Endothelial cell of umbilical vein (primary cell): ENCODE data around the gene HNRNPA2B1. TPM values are rescaled to one million over a fixed set of nuclear protein-coding genes. Genes with fewer than 3 reads are reported as not detected.

ENCODE experiments used
- BruUV-seq: library from RNA; stranded (reverse); fragments of 400-500 nt; replicated peaks from 2 replicates; lab custom pipeline; 2021; lab: Mats Ljungman, UMichigan
- CTCF ChIA-PET: fragments of 300-600, 350-600 bp; sonication (Branson Sonifier 250); formaldehyde crosslinking; loops from one replicate; lab custom pipeline; 2021; ENCODE audit warnings: antibody characterized with exemption, inconsistent platforms; lab: Charles Lee
- POLR2A ChIA-PET: fragments of 300-600, 350-600 bp; sonication (Branson Sonifier 250); formaldehyde crosslinking; loops from one replicate; lab custom pipeline; 2021; ENCODE audit warnings: antibody characterized with exemption, inconsistent platforms; lab: Charles Lee
- DNase-seq: peaks from one replicate; pipeline ENCODE4 v3.0.0-alpha.2; 2011; ENCODE audit warnings: low read depth, low spot score
- FAIRE-seq: peaks from 2 replicates; lab custom pipeline; 2011; peaks lifted over from hg19 to GRCh38; lab: Jason Lieb, UNC
- H2AFZ ChIP-seq: 2 replicates; pipeline ENCODE4 v1.6.0; 2012; ENCODE audit warnings: low read depth, low read length, control low read depth, inconsistent platforms
- H3K27ac ChIP-seq: 2 replicates; pipeline ENCODE4 v1.5.1; 2011; ENCODE audit warnings: low read depth, mild to moderate bottlenecking, control low read depth, low read length, moderate library complexity; ENCODE audit not compliant: insufficient read depth
- H3K27me3 ChIP-seq, 2 experiments: 2 replicates each; pipeline versions ENCODE4 v1.6.0 to v1.6.1; 2011; ENCODE audit warnings: low read length in 2 of 2, mixed read lengths in 1 of 2; ENCODE audit not compliant: control insufficient read depth in 2 of 2, insufficient read depth in 2 of 2
- H3K36me3 ChIP-seq, 2 experiments: 2 replicates in 1 of 2; 3 replicates in 1 of 2; pipeline ENCODE4 v1.5.1; 2011; ENCODE audit warnings: low read length in 2 of 2, mild to moderate bottlenecking in 1 of 2, moderate library complexity in 1 of 2; ENCODE audit not compliant: control insufficient read depth in 2 of 2, insufficient read depth in 2 of 2; ENCODE audit errors: extremely low read depth in 1 of 2
- H3K4me1 ChIP-seq: 3 replicates; pipeline ENCODE4 v1.5.1; 2011; ENCODE audit warnings: mild to moderate bottlenecking, low read length; ENCODE audit not compliant: control insufficient read depth, insufficient read depth; ENCODE audit errors: extremely low read depth
- H3K4me2 ChIP-seq: 2 replicates; pipeline ENCODE4 v1.6.1; 2011; ENCODE audit warnings: low read length, control low read depth, mixed read lengths; ENCODE audit not compliant: insufficient read depth
- H3K4me3 ChIP-seq, 3 experiments: fragments of 200-600 bp in 1 of 3; sonication (generic), shearing (Covaris generic) in 1 of 3; replicated peaks in 1 of 3; 2 replicates each; pipeline ENCODE4 v1.5.1; 2011 to 2016; ENCODE audit warnings: control low read depth in 3 of 3, low read length in 3 of 3, mild to moderate bottlenecking in 2 of 3, inconsistent platforms in 1 of 3, low read depth in 1 of 3, moderate library complexity in 1 of 3; ENCODE audit not compliant: insufficient read depth in 1 of 3
- H3K79me2 ChIP-seq: 2 replicates; pipeline ENCODE4 v1.6.0; 2012; ENCODE audit warnings: low read length, inconsistent platforms; ENCODE audit not compliant: control insufficient read depth, insufficient read depth
- H3K9ac ChIP-seq: replicated peaks from 2 replicates; pipeline ENCODE3; 2011; ENCODE audit warnings: low read length, control low read depth; ENCODE audit not compliant: insufficient read depth; ENCODE audit errors: extremely low read depth
- H3K9me1 ChIP-seq: replicated peaks from 3 replicates; pipeline ENCODE4 v1.6.0; 2011; ENCODE audit warnings: mild to moderate bottlenecking, low read length; ENCODE audit not compliant: control insufficient read depth, insufficient read depth; ENCODE audit errors: extremely low read depth
- H3K9me3 ChIP-seq: replicated peaks from 2 replicates; pipeline ENCODE4 v1.5.1; 2012; ENCODE audit warnings: low read length, inconsistent platforms; ENCODE audit not compliant: control insufficient read depth, insufficient read depth
- H4K20me1 ChIP-seq: replicated peaks from 2 replicates; pipeline ENCODE3; 2011; ENCODE audit warnings: mild to moderate bottlenecking, low read length; ENCODE audit not compliant: control insufficient read depth, insufficient read depth; ENCODE audit errors: extremely low read depth
- EZH2 ChIP-seq: IDR thresholded peaks from 2 replicates; pipeline ENCODE4 v1.6.1; 2012; ENCODE audit warnings: borderline replicate concordance, low read depth, mild to moderate bottlenecking, moderate library complexity, low read length, inconsistent platforms; ENCODE audit not compliant: severe bottlenecking
- FOS ChIP-seq: IDR thresholded peaks from 2 replicates; pipeline ENCODE4 v1.6.1; 2011; ENCODE audit warnings: mild to moderate bottlenecking, low read length, moderate library complexity, borderline replicate concordance; ENCODE audit not compliant: insufficient read depth
- GATA2 ChIP-seq: IDR thresholded peaks from 2 replicates; pipeline ENCODE4 v1.7.0; 2011; ENCODE audit warnings: low read depth, mild to moderate bottlenecking, moderate library complexity, mixed read lengths, low read length; ENCODE audit not compliant: insufficient read length, insufficient read depth
- JUN ChIP-seq: IDR thresholded peaks from 2 replicates; pipeline ENCODE4 v1.6.1; 2011; ENCODE audit warnings: borderline replicate concordance, low read depth; ENCODE audit not compliant: insufficient read length, insufficient read depth
- MYC ChIP-seq: IDR thresholded peaks from one replicate; pipeline ENCODE4 v1.6.1; 2011; ENCODE audit warnings: mild to moderate bottlenecking, low read depth, low read length
- POLR2A ChIP-seq: IDR thresholded peaks from 2 replicates; pipeline ENCODE4 v1.6.1; 2012; ENCODE audit warnings: low read depth, mild to moderate bottlenecking, control low read depth, low read length
- POLR2AphosphoS5 ChIP-seq: IDR thresholded peaks from 2 replicates; pipeline ENCODE4 v1.6.1; 2012; ENCODE audit warnings: low read depth, mild to moderate bottlenecking, control low read depth, low read length, moderate library complexity; ENCODE audit not compliant: insufficient read depth
- dilution Hi-C: fragments of 300-500 bp; cut with MboI; formaldehyde crosslinking; loops from one replicate; pipeline ENCODE4 v1.15.0; 2019; ENCODE audit warnings: low sequenced_read_pairs; ENCODE audit not compliant: extremely low pct_ligation_motif_present
- intact Hi-C: fragments of 100-400 bp; cut with micrococcal nuclease; formaldehyde crosslinking; loops from one replicate; pipeline ENCODE4 v1.10.0; 2022
- polyA plus RNA-seq, 4 experiments: library from polyadenylated mRNA; depleted of rRNA in 3 of 4; stranded (reverse) in 3 of 4; unstranded in 1 of 4; fragments of >200 nt; gene quantifications; 2 replicates each; pipeline versions ENCODE4 v1.2.1 to v1.2.3, GENCODE V29; 2011 to 2012; ENCODE audit warnings: missing spikeins in 1 of 4
- total RNA-seq: library from RNA; stranded (reverse); gene quantifications from 2 replicates; pipeline ENCODE4 v1.2.3, GENCODE V29; 2021
- TF ChIP-seq, protein P1 (sequence below): IDR thresholded peaks from 2 replicates; pipeline ENCODE4 v1.6.1; 2011; ENCODE audit not compliant: insufficient read depth, insufficient read length
- TF ChIP-seq, protein P2 (sequence below), 2 donors: IDR thresholded peaks; 1 replicate in 1 of 2; 2 replicates in 1 of 2; pipeline ENCODE4 v1.5.1; 2011; ENCODE audit warnings: low read length in 2 of 2, mild to moderate bottlenecking in 2 of 2, moderate library complexity in 2 of 2, control low read depth in 1 of 2, inconsistent platforms in 1 of 2, low read depth in 1 of 2; ENCODE audit not compliant: insufficient read depth in 1 of 2; ENCODE audit errors: extremely low read depth in 1 of 2

Gene HNRNPA2B1
- total and polyA plus RNA-seq, 2 donors (not counting 3 experiments of a cell fraction or from before 2014, with no cell fraction given), result 198 to 703 TPM

DNA sequence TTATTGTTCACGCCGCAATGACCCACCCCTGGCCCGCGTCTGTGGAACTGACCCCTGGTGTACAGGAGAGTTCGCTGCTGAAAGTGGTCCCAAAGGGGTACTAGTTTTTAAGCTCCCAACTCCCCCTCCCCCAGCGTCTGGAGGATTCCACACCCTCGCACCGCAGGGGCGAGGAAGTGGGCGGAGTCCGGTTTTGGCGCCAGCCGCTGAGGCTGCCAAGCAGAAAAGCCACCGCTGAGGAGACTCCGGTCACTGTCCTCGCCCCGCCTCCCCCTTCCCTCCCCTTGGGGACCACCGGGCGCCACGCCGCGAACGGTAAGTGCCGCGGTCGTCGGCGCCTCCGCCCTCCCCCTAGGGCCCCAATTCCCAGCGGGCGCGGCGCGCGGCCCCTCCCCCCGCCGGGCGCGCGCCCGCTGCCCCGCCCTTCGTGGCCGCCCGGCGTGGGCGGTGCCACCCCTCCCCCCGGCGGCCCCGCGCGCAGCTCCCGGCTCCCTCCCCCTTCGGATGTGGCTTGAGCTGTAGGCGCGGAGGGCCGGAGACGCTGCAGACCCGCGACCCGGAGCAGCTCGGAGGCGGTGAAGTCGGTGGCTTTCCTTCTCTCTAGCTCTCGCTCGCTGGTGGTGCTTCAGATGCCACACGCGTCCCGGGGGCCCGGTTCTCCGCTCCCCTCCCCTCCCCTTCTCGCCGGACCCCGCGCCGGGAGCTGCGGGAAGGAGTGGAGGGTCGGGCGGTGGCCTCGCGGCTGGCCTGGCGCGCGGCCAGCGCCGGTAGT lies 887 bp upstream of the HNRNPA2B1 start, which contains the start of gene CBX3:
Gene CBX3, plus strand, starts transcription at position 499 of the 772 bp plus-strand sequence. CDS start 1,254 bp downstream, outside the sequence.
- Histone ChIP-seq H3K4me2 (peak within 1 kb of the TSS; percentile 99), H3K27me3 (no peaks in the 10 kb centered on the region), H3K4me1 (peaks cover 38% of the 10 kb centered on the region), H3K36me3 (peaks cover 4 to 18% of the 10 kb centered on the region in 2 experiments), H2AFZ (peak within 1 kb of the TSS; percentile 10), H4K20me1 (peaks cover 36% of the 10 kb centered on the region), H3K9me1 (no peaks in the 10 kb centered on the region), H3K79me2 (peaks cover 89% of the 10 kb centered on the region), H3K27ac (peak within 1 kb of the TSS; percentile 97), H3K9ac (peak within 1 kb of the TSS; percentile 100), H3K4me3 (peak within 1 kb of the TSS; percentile 98 to 100 (median 98)), H3K9me3 (no peaks in the 10 kb centered on the region)
- BruUV-seq, result no TSS peak
- TF ChIP-seq POLR2AphosphoS5, result peak; percentile 88
- TF ChIP-seq JUN, result no peak
- no peak for TF ChIP-seq EZH2
- TF ChIP-seq FOS, result no peak
- no peak for TF ChIP-seq GATA2
- peak; percentile 51 for TF ChIP-seq POLR2A
- TF ChIP-seq, protein P1, sequence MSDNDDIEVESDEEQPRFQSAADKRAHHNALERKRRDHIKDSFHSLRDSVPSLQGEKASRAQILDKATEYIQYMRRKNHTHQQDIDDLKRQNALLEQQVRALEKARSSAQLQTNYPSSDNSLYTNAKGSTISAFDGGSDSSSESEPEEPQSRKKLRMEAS, result no peak
- TF ChIP-seq, protein P2, sequence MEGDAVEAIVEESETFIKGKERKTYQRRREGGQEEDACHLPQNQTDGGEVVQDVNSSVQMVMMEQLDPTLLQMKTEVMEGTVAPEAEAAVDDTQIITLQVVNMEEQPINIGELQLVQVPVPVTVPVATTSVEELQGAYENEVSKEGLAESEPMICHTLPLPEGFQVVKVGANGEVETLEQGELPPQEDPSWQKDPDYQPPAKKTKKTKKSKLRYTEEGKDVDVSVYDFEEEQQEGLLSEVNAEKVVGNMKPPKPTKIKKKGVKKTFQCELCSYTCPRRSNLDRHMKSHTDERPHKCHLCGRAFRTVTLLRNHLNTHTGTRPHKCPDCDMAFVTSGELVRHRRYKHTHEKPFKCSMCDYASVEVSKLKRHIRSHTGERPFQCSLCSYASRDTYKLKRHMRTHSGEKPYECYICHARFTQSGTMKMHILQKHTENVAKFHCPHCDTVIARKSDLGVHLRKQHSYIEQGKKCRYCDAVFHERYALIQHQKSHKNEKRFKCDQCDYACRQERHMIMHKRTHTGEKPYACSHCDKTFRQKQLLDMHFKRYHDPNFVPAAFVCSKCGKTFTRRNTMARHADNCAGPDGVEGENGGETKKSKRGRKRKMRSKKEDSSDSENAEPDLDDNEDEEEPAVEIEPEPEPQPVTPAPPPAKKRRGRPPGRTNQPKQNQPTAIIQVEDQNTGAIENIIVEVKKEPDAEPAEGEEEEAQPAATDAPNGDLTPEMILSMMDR (IDR thresholded peaks at IDR 0.05; ENCODE audit: extremely low read depth in 1 of 2, insufficient read depth in 1 of 2, low read depth in 1 of 2, low read length in 2 of 2), result no peak
- no peak for TF ChIP-seq MYC
- dilution Hi-C loops, result no loop called here
- ChIA-PET CTCF (interaction anchor here (0.6 to 2.4 kb wide), 5 partner anchors 46 to 466 kb away, joined by 3 to 6 read pairs (median 4); partner anchors contain the start of gene NFE2L3), POLR2A (interaction anchor here (1.0 to 1.4 kb wide), 3 partner anchors 11 to 947 kb away, joined by 3 to 7 read pairs (median 3); partner anchors contain the start of gene NFE2L3)
- peak; percentile 69 for DNase-seq
- FAIRE-seq, result peak; percentile 21
- intact Hi-C loops, result loop anchor here (2.0 to 10.0 kb wide), 6 partner anchors 171 to 1406 kb away; partner anchors contain the start of gene SKAP2
